MV-4-11 (cell line): ENCODE measurements around the gene ABLIM2.

Experiments
- DNase-seq: peaks from one replicate; lab custom pipeline; 2025; lab: John Stamatoyannopoulos, UW

Gene ABLIM2

DNA sequence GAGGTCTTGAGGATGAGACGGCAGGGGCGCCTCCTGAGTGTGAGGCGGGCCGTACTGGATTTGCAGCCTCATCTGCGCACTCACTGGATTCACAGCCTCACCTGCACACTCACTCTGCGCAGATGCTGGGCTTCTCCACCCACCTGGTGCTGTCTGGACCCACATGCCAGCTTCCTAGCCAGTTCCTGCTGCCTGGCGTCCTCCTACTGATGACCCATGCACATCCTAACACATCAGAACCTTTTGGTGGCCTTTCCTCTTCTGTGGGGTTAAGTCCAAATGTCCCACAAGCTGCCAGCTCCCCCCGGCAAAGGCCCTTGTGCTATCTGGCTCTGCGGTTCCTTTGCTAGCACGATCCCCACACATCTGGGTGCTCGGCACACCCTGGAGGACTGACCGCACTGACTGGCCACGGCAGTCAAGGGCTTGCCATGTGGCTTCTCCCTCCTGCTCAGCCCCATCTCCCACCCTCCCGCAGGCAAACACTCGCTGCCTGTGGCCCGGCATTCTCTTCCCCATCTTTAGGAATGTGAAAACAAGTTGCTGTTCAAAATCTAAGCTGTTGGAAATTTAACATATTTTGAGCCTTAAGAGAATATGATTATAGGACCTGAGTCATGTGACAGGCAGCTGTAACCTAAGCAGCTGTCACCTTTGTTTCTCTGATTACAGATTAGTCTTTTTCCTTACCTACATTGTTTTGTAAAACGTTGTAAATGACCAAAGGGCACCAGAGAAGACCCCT is 179.5 kb downstream of the ABLIM2 start:
- DNase-seq: no peak

DNA sequence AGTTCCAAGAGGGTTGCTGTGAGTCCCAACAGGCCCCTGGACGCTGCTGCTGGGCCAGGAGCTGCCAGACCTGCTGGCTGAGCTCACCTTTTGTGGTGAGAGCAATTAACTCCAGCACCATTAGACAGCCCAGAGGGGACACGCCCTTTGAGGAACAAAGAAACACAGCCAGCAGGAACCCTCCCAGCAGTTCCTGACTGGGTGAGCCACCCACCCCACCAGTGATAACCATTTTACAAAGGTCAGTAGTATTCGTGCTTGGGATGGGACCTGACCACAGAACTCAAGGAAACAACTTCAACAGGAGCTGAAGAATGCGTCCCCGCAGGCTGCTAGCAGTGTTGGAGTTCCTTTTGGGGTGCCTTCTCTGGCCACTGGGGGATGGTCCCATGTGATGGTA is 180.1 kb downstream of the ABLIM2 start:
- DNase-seq: no peak

DNA sequence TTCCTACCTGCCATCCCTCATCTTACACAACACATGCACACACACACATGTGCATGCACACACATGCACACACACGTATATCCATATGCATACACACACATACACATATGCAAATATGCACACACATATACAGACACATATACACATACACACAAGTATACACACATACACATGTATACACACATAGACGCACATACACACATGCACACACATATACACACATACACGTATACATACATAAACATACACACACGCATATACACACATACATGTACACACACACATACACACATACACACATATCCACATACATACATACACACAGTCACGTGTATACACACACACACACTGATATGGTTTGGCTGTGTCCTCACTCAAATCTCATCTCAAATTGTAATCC is 182.0 kb downstream of the ABLIM2 start:
- DNase-seq: no peak

GRCh38 chr4:7976025-7976424 is 182.6 kb downstream of the ABLIM2 start:
- no peak for DNase-seq

DNA sequence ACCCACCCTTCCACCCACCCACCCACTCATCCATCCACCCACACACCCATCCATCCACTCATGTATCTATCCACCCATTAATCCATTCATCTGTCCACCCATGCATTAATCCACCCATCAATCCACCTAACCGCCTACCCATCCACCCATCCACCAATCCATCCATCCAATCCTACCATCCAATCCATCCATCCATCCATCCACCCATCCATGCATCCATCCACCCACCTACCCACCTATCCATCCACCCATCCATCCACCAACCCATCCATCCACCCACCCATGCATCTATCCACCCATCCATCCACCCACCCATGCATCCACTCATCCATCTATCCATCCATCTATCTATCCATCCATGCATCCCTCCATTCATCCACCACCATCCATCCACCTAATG is 184.2 kb downstream of the ABLIM2 start:
- no peak for DNase-seq

- DNase-seq: no peak
Observed at GRCh38 chr4:7973545-7973981, 185.1 kb downstream of the ABLIM2 start.

GRCh38 chr4:7971881-7972500 is 186.6 kb downstream of the ABLIM2 start:
- DNase-seq: no peak

- DNase-seq: no peak
Observed at GRCh38 chr4:7971159-7971631, 187.4 kb downstream of the ABLIM2 start.

DNA sequence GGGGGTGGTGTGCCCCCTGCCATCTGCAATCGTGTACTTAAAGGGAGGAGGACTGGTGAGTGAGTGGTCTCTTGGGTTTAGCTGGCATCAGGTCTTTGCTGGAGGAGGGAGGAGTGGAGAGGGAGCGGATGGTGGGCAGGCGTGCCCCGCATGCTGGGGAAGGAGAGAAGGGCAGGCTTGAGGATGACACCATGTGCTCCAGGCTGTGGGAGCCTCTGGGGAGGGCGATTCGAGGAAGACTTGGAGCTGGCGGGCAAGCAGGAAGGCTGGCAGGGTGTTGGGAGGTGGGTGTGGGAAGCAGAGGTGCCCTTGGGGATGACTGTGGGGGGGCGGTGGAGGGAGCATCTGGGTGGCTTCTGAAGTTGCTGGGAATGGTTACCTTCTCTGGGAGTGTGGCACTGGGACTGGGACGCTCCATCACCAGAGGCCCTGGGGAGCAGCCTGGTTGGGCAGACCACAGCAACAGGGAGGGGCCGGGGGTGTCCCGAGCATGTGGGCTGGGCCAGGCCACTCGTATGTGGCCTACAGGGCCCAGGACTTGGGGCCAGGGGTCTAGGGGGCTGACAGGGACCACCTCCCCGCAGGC is 188.2 kb downstream of the ABLIM2 start:
- no peak for DNase-seq

DNA sequence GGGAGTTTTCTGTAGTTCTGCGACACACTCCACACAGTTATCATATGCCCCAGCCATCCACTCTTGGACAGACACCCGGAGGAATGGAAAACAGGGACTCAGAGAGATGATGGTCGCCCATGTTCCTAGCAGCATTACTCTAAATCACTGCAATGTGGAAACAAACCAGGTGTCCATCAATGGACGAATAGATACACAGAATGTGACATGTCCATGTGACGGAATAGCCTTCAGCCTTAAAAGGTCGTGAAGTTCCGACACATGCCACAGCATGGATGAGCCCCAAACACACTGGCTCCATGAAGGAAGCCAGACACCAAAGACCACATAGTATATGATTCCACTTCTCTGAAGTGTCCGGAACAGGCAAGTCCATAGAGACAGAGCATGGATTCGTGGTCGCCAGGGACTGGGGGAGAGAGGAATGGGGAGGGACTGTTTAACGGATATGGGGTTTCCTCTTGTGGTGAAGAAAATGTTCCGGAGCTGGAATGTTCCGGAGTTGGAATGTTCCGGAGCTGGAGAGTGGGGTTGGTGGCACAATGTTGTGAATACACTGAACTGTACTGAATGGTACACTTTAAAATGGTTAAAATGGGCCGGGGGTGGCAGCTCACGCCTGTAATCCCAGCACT is 190.2 kb downstream of the ABLIM2 start:
- DNase-seq: no peak

- DNase-seq: no peak
Observed at GRCh38 chr4:7967501-7968261, 190.9 kb downstream of the ABLIM2 start.

- no peak for DNase-seq
Observed at GRCh38 chr4:7967063-7967440, 191.6 kb downstream of the ABLIM2 start.

DNA sequence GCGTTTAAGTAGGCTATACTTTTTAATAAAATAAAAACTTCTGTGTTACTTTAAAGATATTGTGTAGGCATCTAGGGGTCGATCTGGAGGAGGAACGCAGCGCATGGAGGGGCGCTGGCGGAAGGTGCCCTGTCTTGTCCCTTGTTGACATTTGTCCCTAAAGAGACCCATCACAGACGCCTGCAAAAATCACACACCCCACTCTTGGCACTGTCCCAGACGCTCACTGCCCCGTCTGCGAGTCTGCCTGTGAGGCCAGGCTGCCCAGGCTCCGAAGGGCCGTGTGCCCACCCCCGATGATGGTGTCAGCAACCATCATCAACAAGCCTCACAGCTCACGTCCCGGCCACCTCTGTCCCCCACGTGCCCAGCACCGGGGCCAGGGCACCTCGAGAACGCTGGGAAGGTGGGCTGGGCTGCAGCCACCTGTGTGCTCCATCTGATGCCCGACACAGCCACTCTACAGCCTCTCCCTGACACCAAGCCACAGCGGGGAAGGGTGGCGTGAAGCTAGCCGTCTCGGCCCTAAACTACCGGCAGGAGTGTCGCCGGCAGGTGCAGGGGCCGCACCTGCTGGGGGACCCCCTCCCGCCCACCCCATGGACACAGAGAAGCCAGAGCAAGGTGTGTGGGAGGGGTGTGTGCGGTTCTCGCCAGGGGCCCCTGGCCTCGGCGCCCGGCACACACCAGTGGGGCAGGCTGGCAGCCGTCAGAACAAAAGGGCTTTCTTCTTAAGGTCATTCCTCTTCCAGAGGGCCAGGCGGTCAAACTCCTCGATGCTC is 192.1 kb downstream of the ABLIM2 start:
- DNase-seq: no peak

- DNase-seq: no peak
Observed at GRCh38 chr4:7964890-7965662, 193.5 kb downstream of the ABLIM2 start.

- no peak for DNase-seq
Observed at GRCh38 chr4:7964459-7964858, 194.2 kb downstream of the ABLIM2 start.

GRCh38 chr4:7963691-7964090 is 194.9 kb downstream of the ABLIM2 start:
- no peak for DNase-seq

GRCh38 chr4:7962609-7963508 is 195.8 kb downstream of the ABLIM2 start:
- no peak for DNase-seq

- peak; percentile 93 for DNase-seq
Observed at GRCh38 chr4:7960790-7961655, 197.6 kb downstream of the ABLIM2 start.
